SJSA1 (cell line): ENCODE measurements around the gene ZNF182. TPM values are rescaled to one million over a fixed set of nuclear protein-coding genes. Genes with fewer than 3 reads are reported as not detected.
"Not testable (repeated sequence)": the region's sequence is repeated elsewhere in the genome, so short reads cannot be mapped to it uniquely, and the experiment has no call there.

Source experiments
- DNase-seq, 2 experiments: peaks; one replicate each; pipeline ENCODE4 v3.0.0-alpha.2; 2015 to 2020; ENCODE audit warnings: low spot score in 2 of 2, low read depth in 1 of 2
- H3K27ac ChIP-seq: fragments of 250-450 bp; sonication (Bioruptor Pico); 2 replicates; pipeline ENCODE4 v1.5.1; 2020; ENCODE audit warnings: mild to moderate bottlenecking, moderate library complexity
- H3K27me3 ChIP-seq: fragments of 250-450 bp; sonication (Bioruptor Pico); replicated peaks from 2 replicates; pipeline ENCODE4 v1.5.1; 2020; ENCODE audit warnings: mild to moderate bottlenecking, moderate library complexity
- H3K36me3 ChIP-seq: fragments of 250-450 bp; sonication (Bioruptor Pico); 2 replicates; pipeline ENCODE4 v1.5.1; 2020; ENCODE audit warnings: mild to moderate bottlenecking
- H3K4me1 ChIP-seq: fragments of 250-450 bp; sonication (Bioruptor Pico); replicated peaks from 2 replicates; pipeline ENCODE4 v1.6.1; 2021; ENCODE audit warnings: mild to moderate bottlenecking
- H3K4me3 ChIP-seq: fragments of 250-450 bp; sonication (Bioruptor Pico); 2 replicates; pipeline ENCODE4 v1.5.1; 2020; ENCODE audit warnings: mild to moderate bottlenecking
- H3K9me3 ChIP-seq: fragments of 250-450 bp; sonication (Bioruptor Pico); replicated peaks from 2 replicates; pipeline ENCODE4 v1.5.1; 2020; ENCODE audit warnings: mild to moderate bottlenecking
- total RNA-seq: library from RNA; depleted of rRNA; stranded (reverse); fragments of >200 nt; shearing (Covaris generic); gene quantifications from 2 replicates; pipeline ENCODE4 v1.2.3, GENCODE V29; 2014

Gene ZNF182
- total RNA-seq, 1 experiment from 2014 or later = 3.9 TPM

- H3K9me3 ChIP-seq = no peaks in the 10 kb centered on the region; the same call in 1 of the 2 replicates
- DNase-seq = no peak
- no peaks in the 10 kb centered on the region for H3K27me3 ChIP-seq
- no peak overlapping the region for H3K4me3 ChIP-seq
- no peaks in the 10 kb centered on the region for H3K4me1 ChIP-seq
- peaks cover 23% of the 10 kb centered on the region for H3K36me3 ChIP-seq
- no peak overlapping the region for H3K27ac ChIP-seq
Observed at GRCh38 chrX:47973235-47973634, 30.6 kb downstream of the ZNF182 start.

- H3K27ac ChIP-seq, H3K36me3 ChIP-seq, H3K4me3 ChIP-seq, DNase-seq, H3K9me3 ChIP-seq, H3K27me3 ChIP-seq, H3K4me1 ChIP-seq: not testable (repeated sequence)
Observed at GRCh38 chrX:47965526-47965925, 38.3 kb downstream of the ZNF182 start.

DNA sequence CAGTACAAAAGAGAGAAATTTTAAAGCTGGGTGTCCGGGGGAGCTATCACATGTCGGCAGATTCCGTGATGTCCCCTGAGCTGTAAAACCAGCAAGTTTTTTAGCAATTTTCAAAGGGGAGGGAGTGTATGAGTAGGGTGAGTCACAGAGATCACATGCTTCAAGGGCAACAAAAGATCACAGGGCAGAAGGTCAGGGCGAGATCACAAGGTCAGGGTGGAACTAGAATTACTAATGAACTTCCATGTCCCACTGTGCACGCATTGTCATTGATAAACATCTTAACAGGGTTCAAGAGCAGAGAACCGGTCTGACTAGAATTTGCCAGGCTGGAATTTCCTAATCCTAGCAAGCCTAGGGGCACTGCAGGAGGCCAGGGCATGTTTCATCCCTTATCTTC lies 42.0 kb downstream of the ZNF182 start:
- not testable (repeated sequence) for H3K4me3 ChIP-seq, H3K9me3 ChIP-seq, H3K27ac ChIP-seq, H3K4me1 ChIP-seq, DNase-seq, H3K36me3 ChIP-seq, H3K27me3 ChIP-seq

- Histone ChIP-seq H3K4me3 (no peak overlapping the region), H3K27me3 (no peaks in the 10 kb centered on the region), H3K4me1 (no peaks in the 10 kb centered on the region), H3K36me3 (no peaks in the 10 kb centered on the region), H3K9me3 (no peaks in the 10 kb centered on the region), H3K27ac (no peak overlapping the region)
- DNase-seq = no peak
Observed at GRCh38 chrX:47960406-47960805, 43.4 kb downstream of the ZNF182 start.

- H3K9me3 ChIP-seq = no peaks in the 10 kb centered on the region
- no peak overlapping the region for H3K4me3 ChIP-seq
- H3K36me3 ChIP-seq = no peaks in the 10 kb centered on the region
- H3K4me1 ChIP-seq = no peaks in the 10 kb centered on the region
- no peaks in the 10 kb centered on the region for H3K27me3 ChIP-seq
- no peak for DNase-seq
- H3K27ac ChIP-seq = no peak overlapping the region
Observed at GRCh38 chrX:47958761-47959342, 44.9 kb downstream of the ZNF182 start.

- H3K27me3 ChIP-seq, H3K27ac ChIP-seq, H3K4me1 ChIP-seq, DNase-seq, H3K4me3 ChIP-seq, H3K9me3 ChIP-seq, H3K36me3 ChIP-seq: not testable (repeated sequence)
Observed at GRCh38 chrX:47958206-47958605, 45.6 kb downstream of the ZNF182 start.

GRCh38 chrX:47956016-47956415 lies 47.8 kb downstream of the ZNF182 start:
- no peaks in the 10 kb centered on the region for H3K36me3 ChIP-seq
- no peaks in the 10 kb centered on the region for H3K9me3 ChIP-seq
- H3K27me3 ChIP-seq = no peaks in the 10 kb centered on the region
- H3K4me1 ChIP-seq = no peaks in the 10 kb centered on the region
- H3K4me3 ChIP-seq = no peak overlapping the region
- DNase-seq = no peak
- no peak overlapping the region for H3K27ac ChIP-seq

GRCh38 chrX:47955295-47955694 lies 48.5 kb downstream of the ZNF182 start:
- H3K4me1 ChIP-seq, H3K27me3 ChIP-seq, H3K9me3 ChIP-seq, DNase-seq, H3K36me3 ChIP-seq, H3K27ac ChIP-seq, H3K4me3 ChIP-seq: not testable (repeated sequence)

DNA sequence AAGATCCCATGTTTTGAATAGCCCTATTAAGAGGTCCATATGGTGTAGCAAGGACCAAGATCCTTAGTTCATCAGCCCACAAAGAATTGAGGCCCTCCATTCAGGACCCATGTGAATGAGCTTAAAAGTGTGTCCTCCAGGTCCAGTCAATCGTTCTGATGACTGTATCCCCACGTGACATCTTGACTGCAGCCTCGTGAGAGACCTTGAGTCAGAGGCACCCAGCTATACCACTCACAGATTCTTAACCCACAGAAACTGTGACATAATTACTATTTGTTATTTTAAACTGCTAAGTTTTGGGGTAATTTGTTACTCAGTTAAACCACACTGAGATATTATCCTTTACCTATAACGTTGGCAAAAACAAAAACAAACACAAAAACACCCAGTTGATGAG lies 62.4 kb downstream of the ZNF182 start:
- DNase-seq = no peak
- Histone ChIP-seq H3K27me3 (no peaks in the 10 kb centered on the region), H3K27ac (no peak overlapping the region), H3K4me3 (no peak overlapping the region), H3K36me3 (no peaks in the 10 kb centered on the region), H3K4me1 (no peaks in the 10 kb centered on the region), H3K9me3 (no peaks in the 10 kb centered on the region)

DNA sequence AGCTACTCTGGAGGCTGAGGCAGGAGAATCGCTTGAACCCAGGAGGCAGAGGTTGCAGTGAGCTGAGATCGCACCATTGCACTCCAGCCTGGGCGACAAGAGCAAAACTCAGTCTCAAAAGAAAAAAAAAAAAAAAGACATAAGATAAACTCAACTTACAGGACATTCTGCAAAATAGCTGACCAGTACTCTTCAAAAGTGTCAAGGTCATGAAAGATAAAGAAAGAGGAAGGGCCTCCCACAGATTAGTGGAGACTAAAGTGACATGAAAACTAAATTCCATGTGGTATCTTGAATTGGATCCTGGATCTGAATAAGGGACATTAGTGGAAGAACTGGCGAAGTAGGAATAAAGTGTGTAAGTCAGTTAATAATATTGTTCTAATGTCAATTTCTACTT lies 63.3 kb downstream of the ZNF182 start:
- no peaks in the 10 kb centered on the region for H3K9me3 ChIP-seq
- H3K36me3 ChIP-seq = no peaks in the 10 kb centered on the region
- H3K4me1 ChIP-seq = no peaks in the 10 kb centered on the region
- no peaks in the 10 kb centered on the region for H3K27me3 ChIP-seq
- H3K4me3 ChIP-seq = no peak overlapping the region
- no peak for DNase-seq
- no peak overlapping the region for H3K27ac ChIP-seq

- Histone ChIP-seq H3K36me3 (no peaks in the 10 kb centered on the region), H3K27ac (no peak overlapping the region), H3K9me3 (no peaks in the 10 kb centered on the region), H3K4me3 (no peak overlapping the region), H3K27me3 (no peaks in the 10 kb centered on the region), H3K4me1 (no peaks in the 10 kb centered on the region)
- DNase-seq = no peak
Observed at GRCh38 chrX:47936940-47937317, 66.9 kb downstream of the ZNF182 start.

DNA sequence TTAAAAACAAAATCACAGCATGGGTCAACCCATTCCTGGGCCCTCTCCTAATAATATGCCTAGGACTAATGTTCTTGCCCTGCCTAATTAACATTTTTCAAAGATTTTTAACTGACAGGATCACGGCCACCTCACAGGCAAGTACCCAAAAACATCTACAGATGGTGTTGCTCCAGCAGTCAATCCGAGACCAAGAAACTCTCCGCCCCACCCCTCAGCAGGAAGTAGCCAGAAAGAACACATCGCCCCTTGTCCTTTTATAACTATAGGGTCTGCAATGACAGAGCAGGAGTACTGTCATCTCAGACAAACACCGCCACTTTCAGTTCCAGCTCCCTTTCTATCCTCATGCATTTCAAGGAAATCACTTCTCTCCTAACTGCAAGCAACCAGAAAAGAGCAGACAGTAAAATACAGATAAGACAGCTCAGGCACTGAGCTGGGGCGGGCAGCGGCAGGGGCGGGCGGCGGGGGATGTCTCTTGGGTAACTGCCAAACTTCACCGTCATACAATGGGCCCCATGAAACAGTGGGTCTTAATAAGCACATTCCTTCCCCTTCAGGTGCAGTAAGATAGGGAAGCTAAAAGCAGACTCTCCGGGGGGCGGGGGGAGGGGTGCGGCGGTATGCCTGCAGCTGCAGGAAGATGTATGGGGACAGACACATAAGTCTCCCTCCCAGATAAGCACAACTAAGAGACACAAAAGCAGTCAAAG lies 67.4 kb downstream of the ZNF182 start:
- Histone ChIP-seq H3K27me3 (no peaks in the 10 kb centered on the region), H3K4me3 (no peak overlapping the region), H3K4me1 (no peaks in the 10 kb centered on the region), H3K27ac (no peak overlapping the region), H3K36me3 (no peaks in the 10 kb centered on the region), H3K9me3 (no peaks in the 10 kb centered on the region)
- DNase-seq = no peak

DNA sequence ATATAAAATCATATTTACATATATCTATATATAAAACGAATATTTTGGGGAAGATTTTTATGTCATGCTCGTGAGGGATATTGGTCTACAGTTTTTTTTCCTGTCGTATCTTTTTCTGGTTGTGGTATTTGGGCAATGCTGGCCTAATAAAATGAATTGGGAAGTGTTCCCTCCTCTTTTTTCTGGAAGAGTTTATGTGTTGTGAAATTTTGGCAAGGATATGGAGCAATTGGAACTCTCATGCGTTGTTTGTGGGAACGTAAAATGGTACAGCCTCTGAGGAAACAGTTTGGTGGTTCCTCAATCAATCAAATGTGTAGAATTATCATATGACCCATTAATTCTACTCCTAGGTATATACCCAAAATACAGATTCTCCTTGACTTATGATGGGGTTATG lies 69.8 kb downstream of the ZNF182 start:
- Histone ChIP-seq H3K4me1 (no peaks in the 10 kb centered on the region), H3K27me3 (no peaks in the 10 kb centered on the region), H3K9me3 (no peaks in the 10 kb centered on the region), H3K4me3 (no peak overlapping the region), H3K27ac (no peak overlapping the region), H3K36me3 (no peaks in the 10 kb centered on the region)
- no peak for DNase-seq

- DNase-seq, H3K36me3 ChIP-seq, H3K4me1 ChIP-seq, H3K27ac ChIP-seq, H3K27me3 ChIP-seq, H3K4me3 ChIP-seq, H3K9me3 ChIP-seq: not testable (repeated sequence)
Observed at GRCh38 chrX:47931970-47932369, 71.8 kb downstream of the ZNF182 start.

DNA sequence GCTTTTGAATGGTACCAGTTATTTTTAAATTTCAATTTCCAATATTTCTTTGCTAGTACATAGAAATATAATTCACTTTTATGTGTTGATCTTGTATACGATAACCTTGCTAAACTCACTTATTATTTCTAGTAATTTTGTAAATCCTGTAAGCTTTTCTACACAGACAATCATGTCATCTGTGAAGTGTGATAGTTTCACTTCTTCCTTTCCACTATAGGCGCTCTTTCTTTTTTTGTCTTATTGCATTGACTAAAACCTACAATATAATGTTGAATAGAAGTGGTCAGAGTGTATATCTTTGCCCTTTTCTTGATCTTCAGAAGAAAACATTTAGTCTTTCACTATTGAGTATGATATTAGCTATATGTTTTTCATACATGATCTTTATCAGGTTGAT lies 76.6 kb downstream of the ZNF182 start:
- Histone ChIP-seq H3K36me3 (no peaks in the 10 kb centered on the region), H3K4me1 (no peaks in the 10 kb centered on the region), H3K27me3 (no peaks in the 10 kb centered on the region), H3K4me3 (no peak overlapping the region), H3K9me3 (no peaks in the 10 kb centered on the region), H3K27ac (no peak overlapping the region)
- DNase-seq = no peak
